Measurements from ENCODE around the gene RSRC1.

- TF ChIP-seq POU2F2 (IDR thresholded peaks at IDR 0.05; ENCODE audit: low read depth, low read length) (no peak), POLR2A (IDR thresholded peaks at IDR 0.05; ENCODE audit: low read depth, low read length) (no peak), POLR2AphosphoS5 (IDR thresholded peaks at IDR 0.05; ENCODE audit: low read depth, low read length) (no peak), TAF1 (IDR thresholded peaks at IDR 0.05; ENCODE audit: low read depth, low read length) (no peak), SPI1 (IDR thresholded peaks at IDR 0.05; ENCODE audit: low read depth, low read length) (no peak)
Measured at GRCh38 chr3:158360756-158361448, 251.0 kb downstream of the RSRC1 start.
